ENCODE measurements around the gene RYR1. TPM values are rescaled to one million over a fixed set of nuclear protein-coding genes. Genes with fewer than 3 reads are reported as not detected.
"Not testable (repeated sequence)": the region's sequence is repeated elsewhere in the genome, so short reads cannot be mapped to it uniquely, and the experiment has no call there.

The RYR1 gene
- total RNA-seq, 1 donor from 2014 or later = 2.3 TPM

GRCh38 chr19:38486731-38487336, 53.3 kb downstream of the RYR1 start:
- intact Hi-C loops (cut with micrococcal nuclease) = no loop called here

DNA sequence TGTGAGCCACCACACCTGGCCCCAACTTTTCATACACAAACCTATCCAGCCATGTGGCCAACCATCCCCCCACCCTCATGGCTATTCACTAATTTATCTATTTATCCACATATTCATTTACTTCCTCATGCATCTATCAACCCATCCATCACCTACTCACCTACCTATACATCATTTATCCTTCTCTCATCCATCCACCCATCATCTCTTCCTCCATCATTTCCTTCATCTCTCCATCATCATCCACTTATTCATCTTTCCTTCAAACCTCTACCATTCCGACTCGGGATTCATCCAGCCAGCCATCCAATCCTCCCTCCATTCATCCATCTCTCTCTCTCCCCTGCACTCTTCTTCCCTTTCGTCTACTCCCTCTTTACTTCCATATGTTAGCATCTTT, 54.6 kb downstream of the RYR1 start:
- intact Hi-C loops (cut with micrococcal nuclease) = no loop called here

GRCh38 chr19:38488776-38489481, 55.4 kb downstream of the RYR1 start:
- intact Hi-C loops (cut with micrococcal nuclease) = no loop called here

DNA sequence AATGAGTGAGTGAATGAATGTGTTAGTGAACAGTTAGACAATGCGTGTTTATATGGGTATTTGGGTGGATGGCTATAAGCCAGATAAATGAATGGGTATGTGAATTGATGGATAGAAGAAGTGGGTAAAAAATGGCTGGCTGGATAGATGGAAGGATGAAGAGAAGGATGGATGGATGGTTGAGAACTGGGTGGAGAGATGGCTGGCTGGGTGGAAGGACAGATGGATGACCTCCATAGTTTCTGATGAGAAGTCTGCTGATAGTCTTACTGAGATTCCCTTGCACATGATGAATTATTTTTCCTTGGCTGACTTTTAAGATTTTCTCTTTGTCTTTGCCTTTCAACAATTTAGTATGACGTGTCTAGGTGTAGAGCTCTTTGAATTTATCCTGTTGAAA, 57.4 kb downstream of the RYR1 start:
- intact Hi-C loops (cut with micrococcal nuclease) = no loop called here

- intact Hi-C loops (cut with micrococcal nuclease) = no loop called here
These were observed 58.8 kb downstream of the RYR1 start for GRCh38 chr19:38492181-38492813.

GRCh38 chr19:38494379-38494778, 60.9 kb downstream of the RYR1 start:
- intact Hi-C loops (cut with micrococcal nuclease) = no loop called here

DNA sequence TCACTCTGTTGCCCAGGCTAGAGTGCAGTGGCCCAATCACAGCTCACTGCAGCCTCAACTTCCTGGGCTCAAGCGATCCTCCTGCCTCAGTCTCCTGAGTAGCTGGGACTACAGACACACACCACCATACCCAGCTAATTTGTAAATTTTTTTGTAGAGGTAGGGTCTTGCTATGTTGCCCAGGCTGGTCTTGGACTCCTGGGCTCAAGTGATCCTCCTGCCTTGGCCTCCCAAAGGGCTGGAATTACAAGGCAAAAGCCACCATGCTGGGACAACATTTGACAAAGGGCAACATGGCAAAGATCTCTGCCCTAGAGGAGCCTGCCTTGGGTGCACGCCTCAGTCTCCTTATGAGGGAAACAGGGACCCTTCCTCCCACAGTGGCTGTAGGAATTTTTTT, 61.9 kb downstream of the RYR1 start:
- intact Hi-C loops (cut with micrococcal nuclease) = not testable (repeated sequence)

DNA sequence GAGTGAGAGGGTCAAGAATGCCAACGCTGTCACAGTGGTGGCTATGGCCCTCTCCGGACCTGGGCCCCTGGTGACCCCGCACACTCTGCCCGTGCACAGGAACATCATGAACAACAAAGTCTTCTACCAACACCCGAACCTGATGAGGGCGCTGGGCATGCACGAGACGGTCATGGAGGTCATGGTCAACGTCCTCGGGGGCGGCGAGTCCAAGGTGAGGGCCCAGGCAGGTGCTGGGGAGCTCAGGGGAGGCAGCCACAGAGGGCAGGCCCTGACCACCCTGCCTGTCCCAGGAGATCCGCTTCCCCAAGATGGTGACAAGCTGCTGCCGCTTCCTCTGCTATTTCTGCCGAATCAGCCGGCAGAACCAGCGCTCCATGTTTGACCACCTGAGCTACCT, 62.6 kb downstream of the RYR1 start:
- intact Hi-C loops (cut with micrococcal nuclease) = no loop called here

DNA sequence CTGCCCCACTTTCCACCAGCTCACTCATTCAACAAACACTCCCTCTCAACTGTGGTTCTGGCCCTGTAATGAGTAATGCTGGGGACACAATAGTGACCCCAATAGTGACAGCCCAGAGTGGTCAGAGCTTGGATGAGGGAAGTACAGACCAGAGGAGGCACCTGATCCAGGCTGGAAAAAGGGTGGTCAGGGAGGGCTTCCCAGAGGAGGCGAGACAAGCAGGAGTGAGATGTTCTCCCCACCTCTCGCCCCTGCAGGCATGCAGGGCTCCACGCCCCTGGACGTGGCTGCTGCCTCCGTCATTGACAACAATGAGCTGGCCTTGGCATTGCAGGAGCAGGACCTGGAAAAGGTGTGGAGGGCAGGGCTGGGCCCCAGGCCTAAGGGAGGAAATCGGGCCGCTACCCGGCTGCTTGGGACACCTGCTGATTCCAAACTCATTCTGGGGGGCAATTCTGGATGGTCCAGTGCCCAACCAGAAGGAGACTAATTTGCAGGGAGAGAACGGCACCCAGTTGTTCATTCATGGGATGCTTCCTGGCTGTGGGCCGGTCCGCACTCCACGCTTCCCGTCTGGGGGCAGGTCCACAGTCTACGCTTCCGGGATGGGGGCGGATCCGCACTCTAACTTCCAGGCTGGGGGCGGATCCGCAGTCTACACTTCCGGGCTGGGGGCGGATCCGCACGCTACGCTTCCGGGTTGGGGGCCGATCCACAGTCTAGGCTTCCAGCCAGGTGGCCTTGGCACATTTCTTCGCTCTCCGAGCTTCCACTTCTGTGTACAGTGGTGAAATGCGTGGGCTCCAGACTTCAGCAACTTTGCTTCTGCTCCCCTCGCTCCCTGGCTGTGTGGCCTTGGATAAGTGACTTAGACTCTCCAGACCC, 63.4 kb downstream of the RYR1 start:
- intact Hi-C loops (cut with micrococcal nuclease) = no loop called here

DNA sequence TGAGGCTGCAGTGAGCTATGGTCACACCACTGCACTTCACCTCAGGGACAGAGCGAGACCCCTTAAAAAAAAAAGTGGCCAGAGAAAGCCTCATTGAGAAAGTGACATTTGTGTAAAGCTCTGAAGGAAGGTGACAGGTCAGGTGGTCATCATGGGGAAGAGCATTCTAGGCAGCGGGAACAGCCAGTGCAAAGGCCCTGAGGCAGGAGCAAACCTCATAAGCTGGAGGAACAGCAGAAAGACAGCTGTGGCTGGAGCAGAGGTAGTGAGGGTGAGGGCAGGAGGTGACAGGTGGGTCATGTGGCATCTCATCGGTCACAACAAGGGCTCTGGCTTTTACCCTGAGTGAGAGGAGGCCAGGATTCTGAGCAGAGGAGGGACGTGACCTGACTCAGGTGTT, 64.4 kb downstream of the RYR1 start:
- intact Hi-C loops (cut with micrococcal nuclease) = no loop called here

GRCh38 chr19:38499532-38499931, 66.0 kb downstream of the RYR1 start:
- intact Hi-C loops (cut with micrococcal nuclease) = no loop called here

- intact Hi-C loops (cut with micrococcal nuclease) = loop anchor here (10.0 kb wide), 1 partner anchor 596 kb away; the partner anchor contains the start of genes SIPA1L3 and WDR87
These were observed 67.0 kb downstream of the RYR1 start for GRCh38 chr19:38500450-38500849.

DNA sequence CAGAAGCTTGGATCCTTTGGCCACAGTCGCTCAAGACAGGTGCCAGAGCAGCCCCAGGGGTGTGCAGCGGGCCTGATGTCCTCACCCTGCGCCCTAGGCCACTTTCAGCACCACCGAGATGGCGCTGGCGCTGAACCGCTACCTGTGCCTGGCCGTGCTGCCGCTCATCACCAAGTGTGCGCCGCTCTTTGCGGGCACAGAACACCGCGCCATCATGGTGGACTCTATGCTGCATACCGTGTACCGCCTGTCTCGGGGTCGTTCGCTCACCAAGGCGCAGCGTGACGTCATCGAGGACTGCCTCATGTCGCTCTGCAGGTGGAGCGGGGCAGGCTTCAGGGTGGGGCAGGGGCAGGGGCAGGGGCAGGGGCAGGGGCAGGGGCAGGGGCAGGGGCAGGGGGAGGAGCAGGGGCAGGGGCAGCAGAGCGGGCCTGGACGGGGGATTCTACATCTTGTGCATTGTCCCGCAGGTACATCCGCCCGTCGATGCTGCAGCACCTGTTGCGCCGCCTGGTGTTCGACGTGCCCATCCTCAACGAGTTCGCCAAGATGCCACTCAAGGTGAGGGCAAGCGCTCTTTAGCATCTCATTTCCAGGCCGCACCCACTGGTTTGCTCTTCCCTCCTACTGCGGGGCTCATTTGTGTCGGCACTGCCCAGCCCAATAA, 69.1 kb downstream of the RYR1 start:
- intact Hi-C loops (cut with micrococcal nuclease) = loop anchor here (10.0 kb wide), 1 partner anchor 598 kb away; the partner anchor contains the start of genes SIPA1L3 and WDR87

DNA sequence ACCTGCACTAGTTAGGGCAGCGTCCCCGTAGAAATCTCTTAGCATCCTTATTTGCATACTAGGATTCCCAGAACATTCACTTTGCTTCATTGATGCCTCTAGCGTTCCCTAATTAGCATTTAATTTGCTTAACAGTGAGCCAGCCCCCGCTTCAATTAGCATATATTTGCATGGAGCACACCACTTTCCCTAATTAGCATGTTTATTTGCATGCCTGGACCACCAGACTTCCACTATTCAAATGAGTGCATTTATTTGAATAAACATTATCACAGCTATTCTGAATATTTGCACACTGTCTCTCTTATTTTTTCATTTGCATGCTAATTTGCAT, 69.6 kb downstream of the RYR1 start:
- intact Hi-C loops (cut with micrococcal nuclease) = loop anchor here (10.0 kb wide), 1 partner anchor 598 kb away; the partner anchor contains the start of genes SIPA1L3 and WDR87

GRCh38 chr19:38505958-38506357, 72.5 kb downstream of the RYR1 start:
- intact Hi-C loops (cut with micrococcal nuclease) = loop anchor here (5.0 to 10.0 kb wide), 2 partner anchors 231 to 601 kb away; partner anchors contain the start of genes SIPA1L3 and WDR87

DNA sequence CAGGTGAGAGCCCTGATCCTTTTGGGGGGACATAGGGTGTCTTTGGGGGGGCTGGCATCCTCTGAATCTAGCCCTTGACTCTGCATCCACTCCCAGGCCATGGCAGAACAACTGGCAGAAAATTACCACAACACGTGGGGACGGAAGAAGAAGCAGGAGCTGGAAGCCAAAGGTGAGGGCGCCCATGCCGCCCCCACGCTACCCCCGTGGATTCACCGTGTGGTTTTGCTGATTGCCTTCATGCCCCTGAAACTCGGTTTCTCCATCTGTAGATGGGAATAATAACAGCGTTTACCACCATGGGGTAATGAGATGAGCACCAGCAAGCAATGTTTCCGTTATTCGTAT, 72.9 kb downstream of the RYR1 start:
- intact Hi-C loops (cut with micrococcal nuclease) = loop anchor here (5.0 to 10.0 kb wide), 2 partner anchors 231 to 602 kb away; partner anchors contain the start of genes SIPA1L3 and WDR87

- intact Hi-C loops (cut with micrococcal nuclease) = loop anchor here (1.0 to 10.0 kb wide), 4 partner anchors 8 to 602 kb away; partner anchors contain the start of genes SIPA1L3 and WDR87
These were observed 73.4 kb downstream of the RYR1 start for GRCh38 chr19:38506723-38507550.

DNA sequence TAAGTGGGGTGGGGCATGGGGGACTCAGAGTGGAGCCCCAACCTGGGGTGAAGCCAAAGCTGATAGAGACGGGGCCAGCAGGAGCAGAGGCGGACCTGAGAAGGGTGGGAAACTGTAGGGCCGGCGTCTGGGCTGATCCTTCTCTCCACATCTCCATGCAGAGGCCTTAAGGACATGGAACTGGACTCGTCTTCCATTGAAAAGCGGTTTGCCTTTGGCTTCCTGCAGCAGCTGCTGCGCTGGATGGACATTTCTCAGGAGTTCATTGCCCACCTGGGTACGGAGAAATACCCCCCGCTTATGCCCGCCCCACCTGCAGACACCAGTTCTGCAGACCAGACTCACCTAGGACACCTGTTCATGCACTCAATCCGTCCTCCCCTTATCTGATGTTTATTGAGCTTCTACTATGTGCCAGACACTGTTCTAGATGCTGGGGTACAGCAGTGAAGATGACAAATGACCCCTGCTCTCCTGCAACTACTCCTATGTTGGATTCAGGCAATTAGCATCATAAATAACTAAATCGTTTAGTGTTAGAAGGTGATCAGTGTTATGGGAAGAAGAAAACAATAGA, 74.1 kb downstream of the RYR1 start:
- intact Hi-C loops (cut with micrococcal nuclease) = loop anchor here (1.0 to 10.0 kb wide), 4 partner anchors 8 to 603 kb away; partner anchors contain the start of genes SIPA1L3 and WDR87

DNA sequence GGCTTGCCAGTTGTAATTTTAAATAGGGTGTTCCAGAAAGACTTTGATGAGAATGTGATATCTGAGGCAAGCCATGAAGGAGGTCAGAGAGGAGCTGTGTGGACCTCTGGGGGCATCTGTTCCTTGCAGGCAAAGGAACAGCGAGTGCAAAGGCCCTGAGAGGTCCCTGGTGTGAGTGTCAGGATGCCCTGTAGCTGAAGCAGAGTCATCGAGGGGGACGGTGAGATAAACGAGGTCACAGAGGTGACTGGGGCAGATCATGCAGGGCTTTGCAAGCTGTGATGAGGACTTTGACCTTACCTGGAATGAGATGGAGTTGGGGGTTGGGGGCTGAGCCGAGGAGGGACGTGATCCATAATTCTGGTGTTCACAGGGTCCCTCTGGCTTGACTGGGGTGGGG, 75.0 kb downstream of the RYR1 start:
- intact Hi-C loops (cut with micrococcal nuclease) = loop anchor here (5.0 to 10.0 kb wide), 2 partner anchors 229 to 604 kb away; partner anchors contain the start of genes SIPA1L3 and WDR87
